IgD-negative memory B cell (primary cell): ENCODE results near the gene ATP10A. TPM values are rescaled to one million over a fixed set of nuclear protein-coding genes. Genes with fewer than 3 reads are reported as not detected.
A peak's percentile ranks its signal among the peaks of the same experiment; 100 is the strongest.

Source experiments
- H3K27ac Mint-ChIP-seq, 3 donors: one replicate each; pipeline ENCODE4 v1.8.0; 2020 to 2022; ENCODE audit warnings: mild to moderate bottlenecking in 3 of 3, mixed read lengths in 3 of 3, moderate library complexity in 1 of 3
- H3K27me3 Mint-ChIP-seq: one replicate; pipeline ENCODE4 v1.8.0; 2021; ENCODE audit warnings: mixed read lengths
- H3K36me3 Mint-ChIP-seq: one replicate; pipeline ENCODE4 v1.8.0; 2020; ENCODE audit warnings: mild to moderate bottlenecking, mixed read lengths
- H3K4me1 Mint-ChIP-seq, 3 donors: one replicate each; pipeline ENCODE4 v1.8.0; 2020 to 2022; ENCODE audit warnings: mixed read lengths in 3 of 3, mild to moderate bottlenecking in 1 of 3
- H3K4me3 Mint-ChIP-seq, 4 donors: one replicate each; pipeline ENCODE4 v1.8.0; 2020 to 2022; ENCODE audit warnings: mild to moderate bottlenecking in 4 of 4, mixed read lengths in 4 of 4, moderate library complexity in 3 of 4
- H3K9me3 Mint-ChIP-seq, 3 donors: one replicate each; pipeline ENCODE4 v1.8.0; 2020 to 2021; ENCODE audit warnings: mixed read lengths in 3 of 3, mild to moderate bottlenecking in 1 of 3
- polyA plus RNA-seq: library from polyadenylated mRNA; unstranded; fragments of 300-500 nt; fragmentation: Illumina TruSeq; gene quantifications from one replicate; pipeline ENCODE4 v1.2.3, GENCODE V29; 2021

Gene ATP10A
- polyA plus RNA-seq, 1 donor from 2014 or later, result 0.48 TPM

- Mint-ChIP-seq H3K9me3 (peaks cover 0 to 1% (median 0%) of the 10 kb centered on the region in 3 donors), H3K36me3 (no peaks in the 10 kb centered on the region), H3K27me3 (no peaks in the 10 kb centered on the region), H3K4me1 (no peaks in the 10 kb centered on the region), H3K27ac (peak overlapping the region in 1 of 3 donors; percentile 31), H3K4me3 (no peak overlapping the region)
Observed at GRCh38 chr15:25710184-25710583, 152.9 kb downstream of the ATP10A start.

GRCh38 chr15:25709437-25710159 is 153.5 kb downstream of the ATP10A start:
- H3K9me3 Mint-ChIP-seq, result peaks cover 0 to 1% (median 0%) of the 10 kb centered on the region in 3 donors
- H3K36me3 Mint-ChIP-seq, result no peaks in the 10 kb centered on the region
- no peaks in the 10 kb centered on the region for H3K27me3 Mint-ChIP-seq
- peak overlapping the region in 1 of 3 donors; percentile 31 for H3K27ac Mint-ChIP-seq
- no peak overlapping the region for H3K4me3 Mint-ChIP-seq
- no peaks in the 10 kb centered on the region for H3K4me1 Mint-ChIP-seq

GRCh38 chr15:25708391-25708790 is 154.7 kb downstream of the ATP10A start:
- Mint-ChIP-seq H3K27ac (peak overlapping the region in 1 of 3 donors; percentile 52), H3K4me1 (no peaks in the 10 kb centered on the region), H3K27me3 (no peaks in the 10 kb centered on the region), H3K4me3 (no peak overlapping the region), H3K36me3 (no peaks in the 10 kb centered on the region), H3K9me3 (no peaks in the 10 kb centered on the region)

- H3K27me3 Mint-ChIP-seq, result no peaks in the 10 kb centered on the region
- H3K4me3 Mint-ChIP-seq, result no peak overlapping the region
- no peaks in the 10 kb centered on the region for H3K36me3 Mint-ChIP-seq
- peak overlapping the region in 1 of 3 donors; percentile 52 for H3K27ac Mint-ChIP-seq
- no peaks in the 10 kb centered on the region for H3K4me1 Mint-ChIP-seq
- H3K9me3 Mint-ChIP-seq, result no peaks in the 10 kb centered on the region
Observed at GRCh38 chr15:25707656-25708365, 155.3 kb downstream of the ATP10A start.

- Mint-ChIP-seq H3K36me3 (no peaks in the 10 kb centered on the region), H3K27ac (no peak overlapping the region), H3K4me3 (peak overlapping the region in 1 of 4 donors; percentile 28), H3K4me1 (no peaks in the 10 kb centered on the region), H3K27me3 (no peaks in the 10 kb centered on the region), H3K9me3 (no peaks in the 10 kb centered on the region)
Observed at GRCh38 chr15:25706176-25706955, 156.8 kb downstream of the ATP10A start.

GRCh38 chr15:25705433-25706115 is 157.6 kb downstream of the ATP10A start:
- Mint-ChIP-seq H3K36me3 (no peaks in the 10 kb centered on the region), H3K4me1 (no peaks in the 10 kb centered on the region), H3K4me3 (no peak overlapping the region), H3K9me3 (no peaks in the 10 kb centered on the region), H3K27me3 (no peaks in the 10 kb centered on the region), H3K27ac (peak overlapping the region in 1 of 3 donors; percentile 4)

- H3K4me1 Mint-ChIP-seq, result no peaks in the 10 kb centered on the region
Observed at GRCh38 chr15:25703726-25704125, 159.4 kb downstream of the ATP10A start.

GRCh38 chr15:25701721-25702465 is 161.2 kb downstream of the ATP10A start:
- Mint-ChIP-seq H3K9me3 (no peaks in the 10 kb centered on the region), H3K4me1 (no peaks in the 10 kb centered on the region), H3K27me3 (no peaks in the 10 kb centered on the region), H3K36me3 (no peaks in the 10 kb centered on the region), H3K27ac (no peak overlapping the region), H3K4me3 (no peak overlapping the region)

More at GRCh38 chr15:25703726-25704125, 159.4 kb downstream of the ATP10A start:
- H3K36me3 Mint-ChIP-seq, result no peaks in the 10 kb centered on the region
- H3K4me3 Mint-ChIP-seq, result no peak overlapping the region
- no peak overlapping the region for H3K27ac Mint-ChIP-seq
- no peaks in the 10 kb centered on the region for H3K9me3 Mint-ChIP-seq
- no peaks in the 10 kb centered on the region for H3K27me3 Mint-ChIP-seq

- Mint-ChIP-seq H3K27me3 (no peaks in the 10 kb centered on the region), H3K9me3 (no peaks in the 10 kb centered on the region)
Observed at GRCh38 chr15:25700916-25701315, 162.2 kb downstream of the ATP10A start.

GRCh38 chr15:25697586-25697985 is 165.5 kb downstream of the ATP10A start:
- Mint-ChIP-seq H3K27ac (no peak overlapping the region), H3K4me3 (no peak overlapping the region), H3K36me3 (no peaks in the 10 kb centered on the region), H3K9me3 (no peaks in the 10 kb centered on the region), H3K27me3 (no peaks in the 10 kb centered on the region), H3K4me1 (no peaks in the 10 kb centered on the region)

More at GRCh38 chr15:25700916-25701315, 162.2 kb downstream of the ATP10A start:
- Mint-ChIP-seq H3K27ac (no peak overlapping the region), H3K4me3 (no peak overlapping the region), H3K36me3 (no peaks in the 10 kb centered on the region), H3K4me1 (no peaks in the 10 kb centered on the region)

GRCh38 chr15:25695875-25696760 is 167.0 kb downstream of the ATP10A start:
- peak overlapping the region in 1 of 3 donors; percentile 57 for H3K27ac Mint-ChIP-seq
- no peak overlapping the region for H3K4me3 Mint-ChIP-seq
- H3K27me3 Mint-ChIP-seq, result no peaks in the 10 kb centered on the region
- H3K4me1 Mint-ChIP-seq, result no peaks in the 10 kb centered on the region
- H3K9me3 Mint-ChIP-seq, result peaks cover 0 to 2% (median 0%) of the 10 kb centered on the region in 3 donors
- no peaks in the 10 kb centered on the region for H3K36me3 Mint-ChIP-seq

- H3K27ac Mint-ChIP-seq, result no peak overlapping the region
- H3K4me3 Mint-ChIP-seq, result no peak overlapping the region
- peaks cover 0 to 2% (median 0%) of the 10 kb centered on the region in 3 donors for H3K9me3 Mint-ChIP-seq
- no peaks in the 10 kb centered on the region for H3K4me1 Mint-ChIP-seq
- H3K27me3 Mint-ChIP-seq, result no peaks in the 10 kb centered on the region
- no peaks in the 10 kb centered on the region for H3K36me3 Mint-ChIP-seq
Observed at GRCh38 chr15:25694823-25695312, 168.3 kb downstream of the ATP10A start.

- no peaks in the 10 kb centered on the region for H3K36me3 Mint-ChIP-seq
- H3K27me3 Mint-ChIP-seq, result no peaks in the 10 kb centered on the region
- H3K9me3 Mint-ChIP-seq, result peaks cover 0 to 4% (median 0%) of the 10 kb centered on the region in 3 donors
- no peak overlapping the region for H3K27ac Mint-ChIP-seq
- H3K4me3 Mint-ChIP-seq, result no peak overlapping the region
- peaks cover 0 to 2% (median 0%) of the 10 kb centered on the region in 3 donors for H3K4me1 Mint-ChIP-seq
Observed at GRCh38 chr15:25694239-25694584, 168.9 kb downstream of the ATP10A start.
